ENCODE results near the gene FRA10AC1. TPM values are rescaled to one million over a fixed set of nuclear protein-coding genes. Genes with fewer than 3 reads are reported as not detected.
"Not testable (repeated sequence)": the region's sequence is repeated elsewhere in the genome, so short reads cannot be mapped to it uniquely, and the experiment has no call there.

FRA10AC1 gene
- polyA plus RNA-seq, 1 donor: 25.8 TPM

GRCh38 chr10:93704451-93704850, 2.1 kb upstream of the FRA10AC1 start:
- no peak overlapping the region for H3K4me3 ChIP-seq (ENCODE audit: low read length)
- WGBS (ENCODE audit: insufficient coverage, low lambda C conversion rate): 100% methylated on average over 2 of the region's 5 CpGs

GRCh38 chr10:93703841-93704240, 1.4 kb upstream of the FRA10AC1 start:
- no peak for DNase-seq
- no peaks in the 10 kb centered on the region for H3K9me3 ChIP-seq (ENCODE audit: control insufficient read depth, low read depth, low read length)
- H3K4me1 ChIP-seq (ENCODE audit: control insufficient read depth, insufficient read depth, low read length): peaks cover 4% of the 10 kb centered on the region
- no CpG with 5 or more reads among the region's 1 CpG for WGBS (ENCODE audit: insufficient coverage, low lambda C conversion rate)
- H3K4me3 ChIP-seq (ENCODE audit: low read length): no peak overlapping the region
- H3K36me3 ChIP-seq (ENCODE audit: control insufficient read depth, insufficient read depth, low read length): peaks cover 4% of the 10 kb centered on the region
- H3K27me3 ChIP-seq (ENCODE audit: control insufficient read depth, insufficient read depth, low read length): no peaks in the 10 kb centered on the region
- H3K27ac ChIP-seq (ENCODE audit: low read length): no peak overlapping the region

More at GRCh38 chr10:93704451-93704850, 2.1 kb upstream of the FRA10AC1 start:
- DNase-seq: no peak
- Histone ChIP-seq H3K36me3 (ENCODE audit: control insufficient read depth, insufficient read depth, low read length) (peaks cover under 1% of the 10 kb centered on the region), H3K4me1 (ENCODE audit: control insufficient read depth, insufficient read depth, low read length) (peaks cover 4% of the 10 kb centered on the region), H3K9me3 (ENCODE audit: control insufficient read depth, low read depth, low read length) (no peaks in the 10 kb centered on the region), H3K27ac (ENCODE audit: low read length) (no peak overlapping the region), H3K27me3 (ENCODE audit: control insufficient read depth, insufficient read depth, low read length) (no peaks in the 10 kb centered on the region)

GRCh38 chr10:93703066-93703465, 674 bp upstream of the FRA10AC1 start:
- Histone ChIP-seq H3K9me3 (ENCODE audit: control insufficient read depth, low read depth, low read length) (no peaks in the 10 kb centered on the region), H3K27me3 (ENCODE audit: control insufficient read depth, insufficient read depth, low read length) (no peaks in the 10 kb centered on the region), H3K36me3 (ENCODE audit: control insufficient read depth, insufficient read depth, low read length) (peaks cover 4% of the 10 kb centered on the region), H3K4me3 (ENCODE audit: low read length) (peak overlapping the region; percentile 75), H3K27ac (ENCODE audit: low read length) (peak overlapping the region; percentile 93), H3K4me1 (ENCODE audit: control insufficient read depth, insufficient read depth, low read length) (peaks cover 4% of the 10 kb centered on the region)
- peak in 1 of 2 donors; percentile 33 for DNase-seq
- 6% methylated on average over 11 of the region's 12 CpGs for WGBS (ENCODE audit: insufficient coverage, low lambda C conversion rate)

GRCh38 chr10:93701866-93702209, 554 bp downstream of the FRA10AC1 start:
- H3K36me3 ChIP-seq (ENCODE audit: control insufficient read depth, insufficient read depth, low read length): peaks cover 11% of the 10 kb centered on the region
- peak overlapping the region; percentile 93 for H3K27ac ChIP-seq (ENCODE audit: low read length)
- peak in 1 of 2 donors; percentile 65 for DNase-seq
- H3K4me3 ChIP-seq (ENCODE audit: low read length): peak overlapping the region; percentile 75
- 0% methylated on average over 4 of the region's 9 CpGs for WGBS (ENCODE audit: insufficient coverage, low lambda C conversion rate)
- peaks cover 4% of the 10 kb centered on the region for H3K4me1 ChIP-seq (ENCODE audit: control insufficient read depth, insufficient read depth, low read length)
- no peaks in the 10 kb centered on the region for H3K9me3 ChIP-seq (ENCODE audit: control insufficient read depth, low read depth, low read length)
- H3K27me3 ChIP-seq (ENCODE audit: control insufficient read depth, insufficient read depth, low read length): no peaks in the 10 kb centered on the region

- no peaks in the 10 kb centered on the region for H3K9me3 ChIP-seq (ENCODE audit: control insufficient read depth, low read depth, low read length)
- H3K27me3 ChIP-seq (ENCODE audit: control insufficient read depth, insufficient read depth, low read length): no peaks in the 10 kb centered on the region
- peaks cover 4% of the 10 kb centered on the region for H3K4me1 ChIP-seq (ENCODE audit: control insufficient read depth, insufficient read depth, low read length)
- H3K36me3 ChIP-seq (ENCODE audit: control insufficient read depth, insufficient read depth, low read length): peaks cover 24% of the 10 kb centered on the region
- DNase-seq: no peak
- H3K27ac ChIP-seq (ENCODE audit: low read length): no peak overlapping the region
- no peak overlapping the region for H3K4me3 ChIP-seq (ENCODE audit: low read length)
- 90% methylated on average over 2 of the region's 2 CpGs for WGBS (ENCODE audit: insufficient coverage, low lambda C conversion rate)
Observed at GRCh38 chr10:93697207-93697606, 5.2 kb downstream of the FRA10AC1 start.

- not testable (repeated sequence) for DNase-seq; H3K27ac ChIP-seq (ENCODE audit: low read length); H3K4me3 ChIP-seq (ENCODE audit: low read length); H3K9me3 ChIP-seq (ENCODE audit: control insufficient read depth, low read depth, low read length); H3K4me1 ChIP-seq (ENCODE audit: control insufficient read depth, insufficient read depth, low read length); H3K27me3 ChIP-seq (ENCODE audit: control insufficient read depth, insufficient read depth, low read length)
- H3K36me3 ChIP-seq (ENCODE audit: control insufficient read depth, insufficient read depth, low read length): peaks cover 24% of the 10 kb centered on the region
- 93% methylated on average over 2 of the region's 2 CpGs for WGBS (ENCODE audit: insufficient coverage, low lambda C conversion rate)
Observed at GRCh38 chr10:93696582-93696981, 5.8 kb downstream of the FRA10AC1 start.

GRCh38 chr10:93695740-93696139, 6.7 kb downstream of the FRA10AC1 start:
- Histone ChIP-seq H3K4me3 (ENCODE audit: low read length) (no peak overlapping the region), H3K4me1 (ENCODE audit: control insufficient read depth, insufficient read depth, low read length) (peaks cover 1% of the 10 kb centered on the region), H3K36me3 (ENCODE audit: control insufficient read depth, insufficient read depth, low read length) (peaks cover 24% of the 10 kb centered on the region), H3K27ac (ENCODE audit: low read length) (no peak overlapping the region), H3K27me3 (ENCODE audit: control insufficient read depth, insufficient read depth, low read length) (no peaks in the 10 kb centered on the region), H3K9me3 (ENCODE audit: control insufficient read depth, low read depth, low read length) (no peaks in the 10 kb centered on the region)
- no peak for DNase-seq
- no CpG with 5 or more reads among the region's 2 CpGs for WGBS (ENCODE audit: insufficient coverage, low lambda C conversion rate)

GRCh38 chr10:93687737-93688136, 14.7 kb downstream of the FRA10AC1 start:
- Histone ChIP-seq H3K9me3 (ENCODE audit: control insufficient read depth, low read depth, low read length) (no peaks in the 10 kb centered on the region), H3K4me3 (ENCODE audit: low read length) (no peak overlapping the region), H3K27ac (ENCODE audit: low read length) (no peak overlapping the region), H3K36me3 (ENCODE audit: control insufficient read depth, insufficient read depth, low read length) (peaks cover 5% of the 10 kb centered on the region), H3K4me1 (ENCODE audit: control insufficient read depth, insufficient read depth, low read length) (no peaks in the 10 kb centered on the region), H3K27me3 (ENCODE audit: control insufficient read depth, insufficient read depth, low read length) (no peaks in the 10 kb centered on the region)
- no peak for DNase-seq

- no peak overlapping the region for H3K4me3 ChIP-seq (ENCODE audit: low read length)
- 72% methylated on average over 3 of the region's 4 CpGs for WGBS (ENCODE audit: insufficient coverage, low lambda C conversion rate)
- H3K27me3 ChIP-seq (ENCODE audit: control insufficient read depth, insufficient read depth, low read length): no peaks in the 10 kb centered on the region
- peak in 1 of 2 donors; percentile 35 for DNase-seq
- H3K36me3 ChIP-seq (ENCODE audit: control insufficient read depth, insufficient read depth, low read length): peaks cover 25% of the 10 kb centered on the region
- no peak overlapping the region for H3K27ac ChIP-seq (ENCODE audit: low read length)
- H3K9me3 ChIP-seq (ENCODE audit: control insufficient read depth, low read depth, low read length): no peaks in the 10 kb centered on the region
- no peaks in the 10 kb centered on the region for H3K4me1 ChIP-seq (ENCODE audit: control insufficient read depth, insufficient read depth, low read length)
Observed at GRCh38 chr10:93680412-93681047, 21.9 kb downstream of the FRA10AC1 start.

GRCh38 chr10:93678805-93679587, 23.4 kb downstream of the FRA10AC1 start:
- DNase-seq: no peak
- no peaks in the 10 kb centered on the region for H3K27me3 ChIP-seq (ENCODE audit: control insufficient read depth, insufficient read depth, low read length)
- H3K27ac ChIP-seq (ENCODE audit: low read length): no peak overlapping the region
- no peaks in the 10 kb centered on the region for H3K9me3 ChIP-seq (ENCODE audit: control insufficient read depth, low read depth, low read length)
- no peaks in the 10 kb centered on the region for H3K4me1 ChIP-seq (ENCODE audit: control insufficient read depth, insufficient read depth, low read length)
- H3K4me3 ChIP-seq (ENCODE audit: low read length): no peak overlapping the region
- 100% methylated on average over 2 of the region's 3 CpGs for whole genome bisulfite sequencing (ENCODE audit: insufficient coverage, low lambda C conversion rate)
- H3K36me3 ChIP-seq (ENCODE audit: control insufficient read depth, insufficient read depth, low read length): peaks cover 31% of the 10 kb centered on the region

Data from large intestine (tissue), 3 donors.